HepG2 (cell line): ENCODE measurements around the gene SPAG5. TPM values are rescaled to one million over a fixed set of nuclear protein-coding genes. Genes with fewer than 3 reads are reported as not detected.

Experiments used
- ATF4 ChIP-seq, 2 experiments: fragments of 450-650 bp in 1 of 2; sonication (generic) in 1 of 2; formaldehyde crosslinking; IDR thresholded peaks; 2 replicates each; pipeline versions ENCODE4 v1.5.0 to v1.8.0; 2020 to 2022; ENCODE audit warnings: mild to moderate bottlenecking in 1 of 2, missing genetic modification reagents in 1 of 2
- CBX1 ChIP-seq: IDR thresholded peaks from one replicate; pipeline ENCODE4 v1.6.1; 2016; ENCODE audit warnings: antibody characterized with exemption, low read depth
- CENPX ChIP-seq: sonication (generic); formaldehyde crosslinking; IDR thresholded peaks from 2 replicates; pipeline ENCODE4 v1.9.0; 2021; ENCODE audit warnings: mild to moderate bottlenecking, missing genetic modification reagents, moderate library complexity
- DRAP1 ChIP-seq: IDR thresholded peaks from 2 replicates; pipeline ENCODE4 v1.6.1; 2016; ENCODE audit warnings: missing genetic modification reagents, missing compliant biosample characterization
- EED ChIP-seq: sonication (generic); formaldehyde crosslinking; IDR thresholded peaks from 2 replicates; pipeline ENCODE4 v1.5.0; 2020; ENCODE audit warnings: mild to moderate bottlenecking, missing genetic modification reagents
- HOXA3 ChIP-seq: sonication (generic); formaldehyde crosslinking; IDR thresholded peaks from 2 replicates; pipeline ENCODE4 v1.5.0; 2020; ENCODE audit warnings: missing genetic modification reagents
- HOXD1 ChIP-seq: sonication (generic); formaldehyde crosslinking; IDR thresholded peaks from 2 replicates; pipeline ENCODE4 v1.5.0; 2020; ENCODE audit warnings: missing genetic modification reagents
- KLF6 ChIP-seq: IDR thresholded peaks from 2 replicates; pipeline ENCODE4 v1.8.0; 2016; ENCODE audit warnings: missing biosample characterization, missing genetic modification reagents
- MTA1 ChIP-seq: sonication (generic); formaldehyde crosslinking; IDR thresholded peaks from 2 replicates; pipeline ENCODE4 v1.4.0; 2020; ENCODE audit warnings: missing genetic modification reagents, mild to moderate bottlenecking, borderline replicate concordance
- NBN ChIP-seq: fragments of 450-650 bp; conservative IDR thresholded peaks from 2 replicates; pipeline ENCODE4 v1.6.1; 2017
- NFE2 ChIP-seq: sonication (generic); formaldehyde crosslinking; IDR thresholded peaks from 2 replicates; pipeline ENCODE4 v1.4.0; 2020; ENCODE audit warnings: missing genetic modification reagents
- REPIN1 ChIP-seq: sonication (generic); formaldehyde crosslinking; IDR thresholded peaks from 2 replicates; pipeline ENCODE4 v1.8.0; 2022; ENCODE audit warnings: missing genetic modification reagents, low read depth, mild to moderate bottlenecking, borderline replicate concordance
- RNF219 ChIP-seq: sonication (generic); formaldehyde crosslinking; IDR thresholded peaks from 2 replicates; pipeline ENCODE4 v1.5.0; 2020; ENCODE audit warnings: mild to moderate bottlenecking, missing genetic modification reagents
- SIX4 ChIP-seq: sonication (generic); formaldehyde crosslinking; IDR thresholded peaks from 2 replicates; pipeline ENCODE4 v1.4.0; 2020; ENCODE audit warnings: missing genetic modification reagents
- SNAI1 ChIP-seq: sonication (generic); formaldehyde crosslinking; IDR thresholded peaks from 2 replicates; pipeline ENCODE4 v1.5.0; 2020; ENCODE audit warnings: mild to moderate bottlenecking, missing genetic modification reagents, borderline replicate concordance
- TIGD3 ChIP-seq: sonication (generic); formaldehyde crosslinking; IDR thresholded peaks from 2 replicates; pipeline ENCODE4 v1.5.1; 2020; ENCODE audit warnings: mild to moderate bottlenecking, missing genetic modification reagents, borderline replicate concordance
- TOE1 ChIP-seq: sonication (generic); formaldehyde crosslinking; IDR thresholded peaks from 2 replicates; pipeline ENCODE4 v1.4.0; 2020; ENCODE audit warnings: mild to moderate bottlenecking, missing genetic modification reagents
- ZBTB49 ChIP-seq: sonication (generic); formaldehyde crosslinking; IDR thresholded peaks from 2 replicates; pipeline ENCODE4 v1.4.0; 2020; ENCODE audit warnings: missing genetic modification reagents, borderline replicate concordance
- ZIK1 ChIP-seq: sonication (generic); formaldehyde crosslinking; IDR thresholded peaks from 2 replicates; pipeline ENCODE4 v1.5.0; 2020; ENCODE audit warnings: mild to moderate bottlenecking, low read depth, missing genetic modification reagents, borderline replicate concordance
- ZNF335 ChIP-seq: sonication (generic); formaldehyde crosslinking; IDR thresholded peaks from 2 replicates; pipeline ENCODE4 v1.4.0; 2020; ENCODE audit warnings: missing genetic modification reagents
- ZNF530 ChIP-seq: sonication (generic); formaldehyde crosslinking; IDR thresholded peaks from 2 replicates; pipeline ENCODE4 v1.5.0; 2020; ENCODE audit warnings: low read depth, mild to moderate bottlenecking, missing genetic modification reagents
- ZNF879 ChIP-seq: sonication (generic); formaldehyde crosslinking; IDR thresholded peaks from 2 replicates; pipeline ENCODE4 v1.8.1; 2023; ENCODE audit warnings: missing genetic modification reagents
- ZSCAN30 ChIP-seq: sonication (generic); formaldehyde crosslinking; IDR thresholded peaks from 2 replicates; pipeline ENCODE4 v1.5.0; 2020; ENCODE audit warnings: mild to moderate bottlenecking, missing genetic modification reagents
- polyA plus RNA-seq, 8 experiments: library from polyadenylated mRNA; depleted of rRNA in 3 of 8; stranded (reverse) in 7 of 8; unstranded in 1 of 8; fragments of >200 nt; fragmentation: Illumina TruSeq in 4 of 8; extraction: Trizol in 4 of 8; gene quantifications; 2 replicates each; pipeline versions ENCODE4 v1.2.1 to v1.2.3, GENCODE V29; 2011 to 2016; ENCODE audit warnings: low read depth in 4 of 8, missing spikeins in 1 of 8, mixed read lengths in 1 of 8; ENCODE audit not compliant: insufficient read depth in 1 of 8
- total RNA-seq, 5 experiments: library from RNA; depleted of rRNA; stranded (reverse); fragments of >200 nt; fragmentation: Illumina TruSeq; extraction: Trizol; gene quantifications; 2 replicates each; pipeline ENCODE4 v1.2.3, GENCODE V29; 2016; ENCODE audit warnings: low read depth in 1 of 5

Gene SPAG5
- total and polyA plus RNA-seq, 2 of the 13 experiments (the other 11 are each of a cell fraction or from before 2014, with no cell fraction given), result 41.4 to 98.0 TPM

- TF ChIP-seq TOE1 (CRISPR knock-in tag) (no peak), EED (CRISPR knock-in tag) (no peak), TIGD3 (no peak), SNAI1 (CRISPR knock-in tag) (no peak), ZNF335 (CRISPR knock-in tag) (no peak), CBX1 (no peak), SIX4 (CRISPR knock-in tag) (no peak; the same call in 1 of the 2 replicates), RNF219 (CRISPR knock-in tag) (no peak), REPIN1 (CRISPR knock-in tag) (no peak), HOXD1 (no peak), ZIK1 (CRISPR knock-in tag) (no peak), KLF6 (no peak; the same call in 1 of the 2 replicates), ZSCAN30 (no peak), ZBTB49 (CRISPR knock-in tag) (no peak), HOXA3 (CRISPR knock-in tag) (0 out of 2 replicates have a peak, but pooled peaks have one; percentile 1), NFE2 (CRISPR knock-in tag) (no peak), ZNF530 (CRISPR knock-in tag) (no peak), MTA1 (no peak), NBN (no peak), DRAP1 (CRISPR knock-in tag) (no peak), CENPX (CRISPR knock-in tag) (no peak), ATF4 (CRISPR knock-in tag; IDR thresholded peaks at IDR 0.05) (no peak), ZNF879 (CRISPR knock-in tag) (no peak)
Measured at GRCh38 chr17:28599311-28600184, 723 bp upstream of the SPAG5 start (continued).
